ENCODE results near the gene CLTB.

CLTB gene

DNA sequence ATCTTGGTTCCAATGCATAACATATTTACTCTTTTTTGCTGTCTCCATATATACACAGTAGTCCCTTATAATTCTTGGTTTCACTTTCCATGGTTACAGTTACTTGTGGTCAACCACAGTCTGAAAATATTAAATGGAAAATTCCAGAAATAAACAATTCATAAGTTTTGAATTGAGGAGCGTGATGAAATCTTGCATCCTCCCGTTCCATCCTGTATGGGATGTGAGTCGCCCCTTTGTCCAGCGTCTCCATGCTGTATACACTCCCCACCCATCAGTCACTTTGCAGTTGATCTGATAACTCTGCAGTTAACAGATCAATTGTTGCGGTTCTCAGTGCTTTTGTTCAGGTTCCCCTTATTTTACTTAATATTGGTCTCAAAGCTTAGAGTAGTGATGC, 20.3 kb upstream of the CLTB start:
- TF ChIP-seq, protein P1, sequence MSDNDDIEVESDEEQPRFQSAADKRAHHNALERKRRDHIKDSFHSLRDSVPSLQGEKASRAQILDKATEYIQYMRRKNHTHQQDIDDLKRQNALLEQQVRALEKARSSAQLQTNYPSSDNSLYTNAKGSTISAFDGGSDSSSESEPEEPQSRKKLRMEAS (IDR thresholded peaks at IDR 0.05) = no peak
- TF ChIP-seq EGR1 (IDR thresholded peaks at IDR 0.05) = no peak
- TF ChIP-seq, protein P2, sequence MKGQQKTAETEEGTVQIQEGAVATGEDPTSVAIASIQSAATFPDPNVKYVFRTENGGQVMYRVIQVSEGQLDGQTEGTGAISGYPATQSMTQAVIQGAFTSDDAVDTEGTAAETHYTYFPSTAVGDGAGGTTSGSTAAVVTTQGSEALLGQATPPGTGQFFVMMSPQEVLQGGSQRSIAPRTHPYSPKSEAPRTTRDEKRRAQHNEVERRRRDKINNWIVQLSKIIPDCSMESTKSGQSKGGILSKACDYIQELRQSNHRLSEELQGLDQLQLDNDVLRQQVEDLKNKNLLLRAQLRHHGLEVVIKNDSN (IDR thresholded peaks at IDR 0.05) = no peak
- no peak for TF ChIP-seq ZBTB7A (IDR thresholded peaks at IDR 0.05; ENCODE audit: low read depth)

DNA sequence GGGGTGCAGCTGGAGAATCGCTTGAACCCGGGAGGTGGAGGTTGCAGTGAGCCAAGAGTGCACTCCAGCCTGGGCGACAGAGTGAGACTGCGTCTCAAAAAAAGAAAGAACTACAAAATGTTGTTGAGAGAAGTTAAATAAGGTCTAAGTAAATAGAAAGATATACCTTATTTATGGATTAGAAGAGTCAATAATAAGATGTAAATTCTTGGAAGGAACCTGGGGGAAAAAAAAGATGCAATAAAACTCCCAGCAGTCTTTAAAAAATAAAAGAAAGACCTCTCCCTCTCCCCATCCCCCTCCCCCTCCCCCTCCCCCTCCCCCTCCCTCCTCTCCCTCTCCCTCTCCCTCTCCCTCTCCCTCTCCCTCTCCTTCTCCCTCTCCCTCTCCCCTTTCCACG, 16.4 kb upstream of the CLTB start:
- no peak for TF ChIP-seq YY1 (IDR thresholded peaks at IDR 0.05; ENCODE audit: low read depth)
- no peak for TF ChIP-seq CREB1 (IDR thresholded peaks at IDR 0.05; ENCODE audit: low read depth)
- TF ChIP-seq TEAD4 (IDR thresholded peaks at IDR 0.05) = no peak
- TF ChIP-seq, protein P3, sequence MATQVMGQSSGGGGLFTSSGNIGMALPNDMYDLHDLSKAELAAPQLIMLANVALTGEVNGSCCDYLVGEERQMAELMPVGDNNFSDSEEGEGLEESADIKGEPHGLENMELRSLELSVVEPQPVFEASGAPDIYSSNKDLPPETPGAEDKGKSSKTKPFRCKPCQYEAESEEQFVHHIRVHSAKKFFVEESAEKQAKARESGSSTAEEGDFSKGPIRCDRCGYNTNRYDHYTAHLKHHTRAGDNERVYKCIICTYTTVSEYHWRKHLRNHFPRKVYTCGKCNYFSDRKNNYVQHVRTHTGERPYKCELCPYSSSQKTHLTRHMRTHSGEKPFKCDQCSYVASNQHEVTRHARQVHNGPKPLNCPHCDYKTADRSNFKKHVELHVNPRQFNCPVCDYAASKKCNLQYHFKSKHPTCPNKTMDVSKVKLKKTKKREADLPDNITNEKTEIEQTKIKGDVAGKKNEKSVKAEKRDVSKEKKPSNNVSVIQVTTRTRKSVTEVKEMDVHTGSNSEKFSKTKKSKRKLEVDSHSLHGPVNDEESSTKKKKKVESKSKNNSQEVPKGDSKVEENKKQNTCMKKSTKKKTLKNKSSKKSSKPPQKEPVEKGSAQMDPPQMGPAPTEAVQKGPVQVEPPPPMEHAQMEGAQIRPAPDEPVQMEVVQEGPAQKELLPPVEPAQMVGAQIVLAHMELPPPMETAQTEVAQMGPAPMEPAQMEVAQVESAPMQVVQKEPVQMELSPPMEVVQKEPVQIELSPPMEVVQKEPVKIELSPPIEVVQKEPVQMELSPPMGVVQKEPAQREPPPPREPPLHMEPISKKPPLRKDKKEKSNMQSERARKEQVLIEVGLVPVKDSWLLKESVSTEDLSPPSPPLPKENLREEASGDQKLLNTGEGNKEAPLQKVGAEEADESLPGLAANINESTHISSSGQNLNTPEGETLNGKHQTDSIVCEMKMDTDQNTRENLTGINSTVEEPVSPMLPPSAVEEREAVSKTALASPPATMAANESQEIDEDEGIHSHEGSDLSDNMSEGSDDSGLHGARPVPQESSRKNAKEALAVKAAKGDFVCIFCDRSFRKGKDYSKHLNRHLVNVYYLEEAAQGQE (IDR thresholded peaks at IDR 0.05; ENCODE audit: low read depth) = no peak
- TF ChIP-seq EGR1 (IDR thresholded peaks at IDR 0.05) = no peak
- TF ChIP-seq TAF1 (IDR thresholded peaks at IDR 0.05; ENCODE audit: low read depth) = no peak
- TF ChIP-seq CEBPB (IDR thresholded peaks at IDR 0.05) = no peak
- TF ChIP-seq NFIC (IDR thresholded peaks at IDR 0.05) = no peak
- TF ChIP-seq, protein P1 (IDR thresholded peaks at IDR 0.05) = no peak
- TF ChIP-seq ZBTB7A (IDR thresholded peaks at IDR 0.05; ENCODE audit: low read depth) = no peak
- TF ChIP-seq, protein P2 (IDR thresholded peaks at IDR 0.05) = no peak
- TF ChIP-seq RAD21 (IDR thresholded peaks at IDR 0.05; ENCODE audit: low read depth) = no peak
- no peak for TF ChIP-seq EP300 (IDR thresholded peaks at IDR 0.05; ENCODE audit: borderline replicate concordance)

DNA sequence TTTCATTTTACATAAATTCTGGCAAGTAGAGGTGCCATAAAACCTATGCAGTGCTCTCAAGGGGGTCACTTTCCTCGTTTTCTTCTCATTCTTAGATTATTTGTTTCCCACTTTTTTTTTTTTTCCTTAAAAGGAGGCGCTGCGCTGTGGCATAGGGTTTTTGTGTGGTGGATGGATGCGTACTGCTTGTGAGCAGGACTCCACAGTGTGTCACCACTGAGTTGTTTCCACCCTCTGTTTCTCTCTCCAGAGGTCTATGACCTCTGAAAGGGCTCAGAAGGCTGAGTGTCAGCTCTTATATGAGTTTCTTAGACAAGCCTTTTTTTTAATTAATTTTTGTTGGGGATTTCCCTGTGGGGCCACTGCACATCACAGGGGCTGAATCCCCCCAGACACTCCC, 13.6 kb upstream of the CLTB start:
- TF ChIP-seq NFIC (IDR thresholded peaks at IDR 0.05) (no peak), EGR1 (IDR thresholded peaks at IDR 0.05) (no peak), EP300 (IDR thresholded peaks at IDR 0.05; ENCODE audit: borderline replicate concordance) (no peak), ZBTB7A (IDR thresholded peaks at IDR 0.05; ENCODE audit: low read depth) (no peak), FOXM1 (IDR thresholded peaks at IDR 0.05; ENCODE audit: borderline replicate concordance, low read depth) (no peak), TEAD4 (IDR thresholded peaks at IDR 0.05) (no peak), RAD21 (IDR thresholded peaks at IDR 0.05; ENCODE audit: low read depth) (no peak), TAF1 (IDR thresholded peaks at IDR 0.05; ENCODE audit: low read depth) (no peak), CREB1 (IDR thresholded peaks at IDR 0.05; ENCODE audit: low read depth) (no peak), TCF12 (IDR thresholded peaks at IDR 0.05; ENCODE audit: low read depth) (no peak), YY1 (IDR thresholded peaks at IDR 0.05; ENCODE audit: low read depth) (no peak)
- TF ChIP-seq, protein P3 (IDR thresholded peaks at IDR 0.05; ENCODE audit: low read depth) = no peak
- TF ChIP-seq, protein P1 (IDR thresholded peaks at IDR 0.05) = no peak
- TF ChIP-seq, protein P2 (IDR thresholded peaks at IDR 0.05) = no peak

DNA sequence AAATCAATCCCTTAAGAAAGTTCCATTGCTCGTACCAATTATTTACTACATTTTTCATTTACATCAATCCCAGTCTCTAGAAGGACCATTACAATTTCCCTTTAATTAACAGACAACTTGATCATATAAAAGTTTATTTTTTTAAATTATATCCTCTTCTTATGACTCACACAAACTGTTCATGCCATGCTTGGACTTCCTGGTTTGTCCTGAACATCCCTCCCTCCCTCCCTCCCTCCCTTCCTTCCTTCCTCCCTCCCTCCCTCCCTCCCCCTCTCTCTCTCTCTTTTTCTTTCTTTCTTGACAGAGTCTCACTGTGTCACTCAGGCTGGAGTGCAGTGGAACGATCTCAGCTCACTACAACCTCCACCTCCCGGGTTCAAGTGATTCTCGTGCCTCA, 11.6 kb upstream of the CLTB start:
- TF ChIP-seq, protein P3 (IDR thresholded peaks at IDR 0.05; ENCODE audit: low read depth) = no peak
- TF ChIP-seq RAD21 (IDR thresholded peaks at IDR 0.05; ENCODE audit: low read depth) (no peak), CREB1 (IDR thresholded peaks at IDR 0.05; ENCODE audit: low read depth) (no peak), TCF12 (IDR thresholded peaks at IDR 0.05; ENCODE audit: low read depth) (no peak), EP300 (IDR thresholded peaks at IDR 0.05; ENCODE audit: borderline replicate concordance) (no peak), CEBPB (IDR thresholded peaks at IDR 0.05) (no peak), YY1 (IDR thresholded peaks at IDR 0.05; ENCODE audit: low read depth) (no peak), EGR1 (IDR thresholded peaks at IDR 0.05) (no peak)
- TF ChIP-seq, protein P1 (IDR thresholded peaks at IDR 0.05) = no peak
